Cardiac muscle cell (in vitro differentiated cells and primary cell): ENCODE measurements around the gene ASB17. TPM values are rescaled to one million over a fixed set of nuclear protein-coding genes. Genes with fewer than 3 reads are reported as not detected.
"Not testable (repeated sequence)": the region's sequence is repeated elsewhere in the genome, so short reads cannot be mapped to it uniquely, and the experiment has no call there.

Experiments used
- DNase-seq, 2 donors: peaks; one replicate each; pipeline versions ENCODE4 v3.0.0 to v3.0.0-alpha.2; 2010 to 2017; ENCODE audit warnings: low read depth in 1 of 2, low spot score in 1 of 2
- H3K27ac ChIP-seq: fragments of 200-600 bp; sonication (generic); 2 replicates; pipeline ENCODE4 v1.5.1; 2016
- H3K27me3 ChIP-seq: fragments of 200-600 bp; sonication (generic); 2 replicates; pipeline ENCODE4 v1.6.0; 2016; ENCODE audit warnings: control low read depth
- H3K36me3 ChIP-seq: fragments of 200-600 bp; sonication (generic); 2 replicates; pipeline ENCODE4 v1.5.1; 2016; ENCODE audit warnings: control low read depth
- H3K4me1 ChIP-seq: fragments of 200-600 bp; sonication (generic); 2 replicates; pipeline ENCODE4 v1.8.1; 2017; ENCODE audit warnings: low read depth, mild to moderate bottlenecking, mixed run types
- H3K4me3 ChIP-seq: fragments of 200-600 bp; sonication (generic); 2 replicates; pipeline ENCODE4 v1.5.1; 2016; ENCODE audit warnings: mild to moderate bottlenecking
- H3K9me3 ChIP-seq: fragments of 200-600 bp; sonication (generic); 2 replicates; pipeline ENCODE4 v1.5.1; 2017; ENCODE audit warnings: low read depth, mild to moderate bottlenecking, control low read depth
- CTCF ChIP-seq: IDR thresholded peaks from 2 replicates; pipeline ENCODE4 v1.5.1; 2012; ENCODE audit warnings: low read depth, mild to moderate bottlenecking, low read length
- polyA plus RNA-seq: library from polyadenylated mRNA; unstranded; fragments of >200 nt; fragmentation: Nextera tagmentation; extraction: Ambion mirVana; gene quantifications from 2 replicates; pipeline ENCODE4 v1.2.1, GENCODE V29; 2016
- total RNA-seq: library from RNA; depleted of rRNA; stranded (reverse); fragments of >200 nt; gene quantifications from 2 replicates; pipeline ENCODE4 v1.2.3, GENCODE V29; 2016

The ASB17 gene
- total and polyA plus RNA-seq, 2 experiments from 2014 or later: not detected

DNA sequence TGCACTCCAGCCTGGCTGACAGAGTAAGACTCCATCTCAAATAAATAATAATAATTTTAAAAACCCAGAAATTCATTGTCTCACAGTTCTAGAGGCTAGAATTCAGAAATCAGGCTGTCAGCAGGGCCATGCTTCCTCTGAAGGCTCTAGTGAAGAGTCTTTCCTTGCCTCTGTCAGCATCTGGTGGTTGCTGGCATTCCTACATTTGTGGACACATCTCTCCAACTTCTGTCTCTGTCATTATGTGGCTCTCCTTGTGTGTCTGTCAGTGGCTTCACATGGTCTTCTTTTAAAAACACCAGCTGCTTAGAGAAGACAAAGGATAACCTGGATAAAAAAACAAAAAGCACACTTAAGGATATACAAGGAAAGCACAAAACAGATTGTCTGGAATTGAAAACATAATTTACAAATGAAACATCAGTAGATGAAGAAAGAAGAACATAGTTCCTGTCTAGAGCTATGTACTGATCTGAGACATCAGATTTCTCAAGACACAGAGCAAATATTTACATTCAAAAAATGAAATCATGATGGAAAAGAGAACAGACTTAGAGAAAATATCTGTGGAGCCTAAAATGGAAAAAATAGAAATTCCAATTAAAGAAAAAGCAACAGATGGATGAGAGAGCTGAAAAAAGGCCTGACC lies 32.7 kb upstream of the ASB17 start:
- Histone ChIP-seq H3K4me1 (no peaks in the 10 kb centered on the region), H3K9me3 (no peaks in the 10 kb centered on the region), H3K4me3 (no peak overlapping the region), H3K27ac (no peak overlapping the region), H3K36me3 (no peaks in the 10 kb centered on the region), H3K27me3 (no peaks in the 10 kb centered on the region)
- no peak for DNase-seq
- TF ChIP-seq CTCF: no peak

DNA sequence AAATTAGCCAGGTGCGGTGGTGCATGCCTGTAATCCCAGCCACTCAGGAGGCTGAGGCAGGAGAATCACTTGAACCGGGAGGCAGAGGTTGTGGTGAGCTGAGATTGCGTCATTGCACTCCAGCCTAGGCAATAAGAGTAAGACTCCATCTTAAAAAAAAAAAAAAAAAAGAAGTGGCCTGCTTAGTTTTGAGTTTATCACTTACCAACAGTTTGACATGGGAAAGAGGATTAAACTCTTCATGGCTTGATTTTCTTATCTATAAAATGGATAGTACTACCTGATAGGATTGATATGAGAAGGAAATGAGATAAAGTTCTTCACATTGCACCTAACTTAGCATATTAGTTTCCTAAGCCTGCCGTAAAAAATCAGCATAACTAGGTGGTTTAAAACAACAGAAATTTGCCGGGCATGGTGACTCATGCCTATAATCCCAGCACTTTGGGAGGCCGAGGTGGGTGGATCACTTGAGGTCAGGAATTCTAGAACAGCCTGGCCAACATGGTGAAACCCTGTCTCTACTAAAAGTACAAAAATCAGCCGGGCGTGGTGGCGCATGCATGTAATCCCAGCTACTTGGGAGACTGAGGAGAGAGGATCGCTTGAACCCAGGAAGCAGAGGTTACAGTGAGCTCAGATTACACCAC lies 32.0 kb upstream of the ASB17 start:
- H3K27ac ChIP-seq, H3K4me1 ChIP-seq, H3K36me3 ChIP-seq, H3K9me3 ChIP-seq, H3K27me3 ChIP-seq, H3K4me3 ChIP-seq: not testable (repeated sequence)
- peak in 1 of 2 donors; percentile 60 for DNase-seq

DNA sequence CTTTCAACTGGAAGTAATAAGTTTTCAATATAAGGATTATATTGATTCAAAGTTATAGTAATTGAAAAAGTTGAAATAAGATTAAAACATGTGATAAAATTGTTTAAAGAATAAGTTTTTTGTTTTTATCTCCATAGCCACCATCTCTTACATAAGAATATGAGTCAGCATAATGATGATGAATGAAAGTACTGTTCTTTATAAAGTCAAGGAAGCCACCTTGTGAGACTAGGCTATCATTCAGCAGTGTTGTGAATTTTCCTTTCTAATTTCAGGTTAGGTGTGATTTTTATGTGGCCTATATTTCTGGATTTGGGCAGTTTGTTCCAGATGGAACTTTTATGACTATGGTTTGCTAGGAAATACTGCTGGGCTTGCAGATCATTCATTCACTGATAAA lies 22.4 kb upstream of the ASB17 start:
- Histone ChIP-seq H3K4me1 (no peaks in the 10 kb centered on the region), H3K27ac (no peak overlapping the region), H3K27me3 (no peaks in the 10 kb centered on the region), H3K9me3 (no peaks in the 10 kb centered on the region), H3K36me3 (no peaks in the 10 kb centered on the region), H3K4me3 (no peak overlapping the region)
- peak in 1 of 2 donors; percentile 34 for DNase-seq
- TF ChIP-seq CTCF: no peak

DNA sequence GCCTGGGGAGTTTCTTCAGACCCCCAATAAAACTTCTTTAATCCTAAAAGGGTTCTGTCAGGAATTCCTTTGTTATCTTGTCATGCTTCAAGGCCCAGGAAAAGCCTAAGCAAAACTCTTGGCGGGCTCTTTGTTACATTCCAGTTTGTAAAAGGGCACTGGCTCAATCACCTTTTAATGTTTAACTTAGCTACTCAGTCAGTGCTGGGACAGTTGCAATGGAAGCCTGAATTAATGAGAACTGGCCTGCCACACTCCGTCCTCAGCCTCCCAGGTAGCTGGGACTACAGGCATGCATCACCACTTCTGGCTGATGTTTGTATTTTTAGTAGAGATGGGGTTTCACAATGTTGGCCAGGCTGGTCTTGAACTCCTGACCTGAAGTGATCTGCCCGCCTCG lies 21.3 kb upstream of the ASB17 start:
- no peaks in the 10 kb centered on the region for H3K36me3 ChIP-seq
- H3K4me1 ChIP-seq: no peaks in the 10 kb centered on the region
- H3K9me3 ChIP-seq: no peaks in the 10 kb centered on the region
- DNase-seq: no peak
- no peak overlapping the region for H3K4me3 ChIP-seq
- H3K27me3 ChIP-seq: no peaks in the 10 kb centered on the region
- H3K27ac ChIP-seq: no peak overlapping the region
- TF ChIP-seq CTCF: no peak

GRCh38 chr1:75952016-75952415 lies 19.8 kb upstream of the ASB17 start:
- no peak for TF ChIP-seq CTCF
- Histone ChIP-seq H3K27ac (no peak overlapping the region), H3K4me3 (no peak overlapping the region), H3K27me3 (no peaks in the 10 kb centered on the region), H3K9me3 (no peaks in the 10 kb centered on the region), H3K4me1 (no peaks in the 10 kb centered on the region), H3K36me3 (no peaks in the 10 kb centered on the region)
- DNase-seq: no peak

DNA sequence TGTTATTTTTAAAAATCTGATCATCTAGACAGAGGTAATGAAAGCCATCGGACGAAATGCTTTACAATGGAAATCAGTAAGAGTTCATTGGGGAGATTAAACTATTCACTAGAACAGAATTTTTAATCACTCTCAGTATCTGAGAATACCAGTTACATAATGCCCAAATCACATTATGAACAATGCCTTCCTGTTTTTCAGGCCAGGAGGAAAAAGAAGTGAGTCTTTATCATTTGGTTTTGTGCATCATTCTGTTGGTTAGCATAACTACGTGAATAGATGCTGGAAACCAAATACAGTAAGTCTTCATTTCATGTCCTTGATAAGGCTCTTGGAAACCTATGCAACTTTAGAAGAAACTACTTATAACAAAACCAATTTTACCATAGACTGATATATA lies 18.0 kb upstream of the ASB17 start:
- Histone ChIP-seq H3K27me3 (no peaks in the 10 kb centered on the region), H3K36me3 (no peaks in the 10 kb centered on the region), H3K4me3 (no peak overlapping the region), H3K9me3 (no peaks in the 10 kb centered on the region), H3K27ac (no peak overlapping the region), H3K4me1 (no peaks in the 10 kb centered on the region)
- no peak for DNase-seq
- TF ChIP-seq CTCF: no peak

DNA sequence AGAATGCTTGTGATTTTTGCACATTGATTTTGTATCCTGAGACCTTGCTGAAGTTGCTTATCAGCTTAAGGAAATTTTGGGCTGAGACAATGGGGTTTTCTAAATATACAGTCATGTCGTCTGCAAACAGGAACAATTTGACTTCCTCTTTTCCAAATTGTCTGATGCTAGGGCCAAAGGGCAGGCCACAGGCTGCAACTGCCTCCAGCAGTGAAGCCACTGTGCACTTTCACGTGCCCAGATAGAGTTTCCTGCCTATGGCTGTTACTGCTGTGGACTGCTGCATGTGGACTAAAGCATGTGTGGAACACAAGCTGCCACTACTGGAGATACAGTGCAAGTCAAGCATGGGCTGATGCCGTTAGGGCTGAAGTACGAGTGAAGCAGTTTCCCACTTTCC lies 10.8 kb upstream of the ASB17 start:
- not testable (repeated sequence) for H3K36me3 ChIP-seq, H3K27ac ChIP-seq, H3K4me3 ChIP-seq, H3K27me3 ChIP-seq, DNase-seq, H3K4me1 ChIP-seq, H3K9me3 ChIP-seq
